HL-60 (cell line): ENCODE data around the gene CA6.

ENCODE experiments used
- GABPA ChIP-seq: IDR thresholded peaks from 2 replicates; pipeline ENCODE4 v1.6.1; 2012; ENCODE audit warnings: low read depth
- POLR2AphosphoS5 ChIP-seq: IDR thresholded peaks from 2 replicates; pipeline ENCODE4 v1.6.1; 2012; ENCODE audit warnings: low read depth
- SPI1 ChIP-seq: IDR thresholded peaks from 2 replicates; pipeline ENCODE4 v1.6.1; 2012; ENCODE audit warnings: low read depth, mild to moderate bottlenecking, borderline replicate concordance
- TF ChIP-seq, protein P1 (sequence below): IDR thresholded peaks from one replicate; pipeline ENCODE4 v1.5.1; 2011; ENCODE audit warnings: low read length, control low read depth, inconsistent platforms; ENCODE audit not compliant: insufficient read depth
- TF ChIP-seq, protein P2 (sequence below): IDR thresholded peaks from 2 replicates; pipeline ENCODE4 v1.6.1; 2012; ENCODE audit warnings: low read depth; ENCODE audit not compliant: insufficient replicate concordance

DNA sequence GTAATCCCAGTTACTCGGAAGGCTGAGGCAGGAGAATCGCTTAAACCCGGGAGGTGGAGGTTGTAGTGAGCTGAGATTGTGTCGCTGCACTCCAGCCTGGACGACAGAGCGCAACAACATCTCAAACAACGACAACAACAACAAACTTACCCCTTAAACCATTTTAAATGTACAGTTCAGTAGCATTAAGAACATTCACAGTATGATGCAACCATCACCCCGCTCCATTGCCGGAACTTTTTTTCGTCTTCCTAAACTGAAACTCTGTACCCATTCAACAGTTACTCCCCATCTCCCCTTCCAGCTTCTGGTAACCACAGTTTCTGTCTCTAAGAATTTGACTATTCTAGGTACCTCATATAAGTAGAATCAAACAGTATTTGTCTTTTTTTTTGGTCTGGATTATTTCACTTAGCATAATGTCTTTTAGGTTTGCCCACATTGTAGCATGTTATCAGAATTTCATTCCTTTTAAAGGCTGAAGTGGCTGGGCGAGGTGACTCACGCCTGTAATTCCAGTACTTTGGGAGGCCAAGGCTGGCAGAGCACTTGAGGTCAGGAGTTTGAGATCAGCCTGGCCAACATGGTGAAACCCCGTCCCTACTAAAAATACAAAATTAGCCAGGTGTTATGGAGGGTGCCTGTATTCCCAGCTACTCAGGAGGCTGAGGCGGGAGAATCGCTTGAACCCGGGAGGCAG, 19.6 kb downstream of the CA6 start:
- TF ChIP-seq, protein P1, sequence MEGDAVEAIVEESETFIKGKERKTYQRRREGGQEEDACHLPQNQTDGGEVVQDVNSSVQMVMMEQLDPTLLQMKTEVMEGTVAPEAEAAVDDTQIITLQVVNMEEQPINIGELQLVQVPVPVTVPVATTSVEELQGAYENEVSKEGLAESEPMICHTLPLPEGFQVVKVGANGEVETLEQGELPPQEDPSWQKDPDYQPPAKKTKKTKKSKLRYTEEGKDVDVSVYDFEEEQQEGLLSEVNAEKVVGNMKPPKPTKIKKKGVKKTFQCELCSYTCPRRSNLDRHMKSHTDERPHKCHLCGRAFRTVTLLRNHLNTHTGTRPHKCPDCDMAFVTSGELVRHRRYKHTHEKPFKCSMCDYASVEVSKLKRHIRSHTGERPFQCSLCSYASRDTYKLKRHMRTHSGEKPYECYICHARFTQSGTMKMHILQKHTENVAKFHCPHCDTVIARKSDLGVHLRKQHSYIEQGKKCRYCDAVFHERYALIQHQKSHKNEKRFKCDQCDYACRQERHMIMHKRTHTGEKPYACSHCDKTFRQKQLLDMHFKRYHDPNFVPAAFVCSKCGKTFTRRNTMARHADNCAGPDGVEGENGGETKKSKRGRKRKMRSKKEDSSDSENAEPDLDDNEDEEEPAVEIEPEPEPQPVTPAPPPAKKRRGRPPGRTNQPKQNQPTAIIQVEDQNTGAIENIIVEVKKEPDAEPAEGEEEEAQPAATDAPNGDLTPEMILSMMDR, result no peak
- TF ChIP-seq, protein P2, sequence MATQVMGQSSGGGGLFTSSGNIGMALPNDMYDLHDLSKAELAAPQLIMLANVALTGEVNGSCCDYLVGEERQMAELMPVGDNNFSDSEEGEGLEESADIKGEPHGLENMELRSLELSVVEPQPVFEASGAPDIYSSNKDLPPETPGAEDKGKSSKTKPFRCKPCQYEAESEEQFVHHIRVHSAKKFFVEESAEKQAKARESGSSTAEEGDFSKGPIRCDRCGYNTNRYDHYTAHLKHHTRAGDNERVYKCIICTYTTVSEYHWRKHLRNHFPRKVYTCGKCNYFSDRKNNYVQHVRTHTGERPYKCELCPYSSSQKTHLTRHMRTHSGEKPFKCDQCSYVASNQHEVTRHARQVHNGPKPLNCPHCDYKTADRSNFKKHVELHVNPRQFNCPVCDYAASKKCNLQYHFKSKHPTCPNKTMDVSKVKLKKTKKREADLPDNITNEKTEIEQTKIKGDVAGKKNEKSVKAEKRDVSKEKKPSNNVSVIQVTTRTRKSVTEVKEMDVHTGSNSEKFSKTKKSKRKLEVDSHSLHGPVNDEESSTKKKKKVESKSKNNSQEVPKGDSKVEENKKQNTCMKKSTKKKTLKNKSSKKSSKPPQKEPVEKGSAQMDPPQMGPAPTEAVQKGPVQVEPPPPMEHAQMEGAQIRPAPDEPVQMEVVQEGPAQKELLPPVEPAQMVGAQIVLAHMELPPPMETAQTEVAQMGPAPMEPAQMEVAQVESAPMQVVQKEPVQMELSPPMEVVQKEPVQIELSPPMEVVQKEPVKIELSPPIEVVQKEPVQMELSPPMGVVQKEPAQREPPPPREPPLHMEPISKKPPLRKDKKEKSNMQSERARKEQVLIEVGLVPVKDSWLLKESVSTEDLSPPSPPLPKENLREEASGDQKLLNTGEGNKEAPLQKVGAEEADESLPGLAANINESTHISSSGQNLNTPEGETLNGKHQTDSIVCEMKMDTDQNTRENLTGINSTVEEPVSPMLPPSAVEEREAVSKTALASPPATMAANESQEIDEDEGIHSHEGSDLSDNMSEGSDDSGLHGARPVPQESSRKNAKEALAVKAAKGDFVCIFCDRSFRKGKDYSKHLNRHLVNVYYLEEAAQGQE, result no peak
- TF ChIP-seq POLR2AphosphoS5 (no peak), GABPA (no peak), SPI1 (no peak)
